A673 (cell line): ENCODE results near the gene PHETA1.

Source experiments
- EZH2 ChIP-seq: fragments of 200-600 bp; sonication (generic); IDR thresholded peaks from 2 replicates; pipeline ENCODE4 v1.6.1; 2017; ENCODE audit warnings: borderline replicate concordance, low read depth, mild to moderate bottlenecking, mixed read lengths, antibody characterized with exemption, low read length; ENCODE audit not compliant: poor library complexity, severe bottlenecking
- TF ChIP-seq, protein P1 (sequence below): fragments of 300-800, 200-600 bp; sonication (generic); conservative IDR thresholded peaks from 2 replicates; pipeline ENCODE4 v1.5.1; 2017; ENCODE audit warnings: low read depth, mild to moderate bottlenecking, antibody characterized with exemption, low read length, moderate library complexity, mixed read lengths

DNA sequence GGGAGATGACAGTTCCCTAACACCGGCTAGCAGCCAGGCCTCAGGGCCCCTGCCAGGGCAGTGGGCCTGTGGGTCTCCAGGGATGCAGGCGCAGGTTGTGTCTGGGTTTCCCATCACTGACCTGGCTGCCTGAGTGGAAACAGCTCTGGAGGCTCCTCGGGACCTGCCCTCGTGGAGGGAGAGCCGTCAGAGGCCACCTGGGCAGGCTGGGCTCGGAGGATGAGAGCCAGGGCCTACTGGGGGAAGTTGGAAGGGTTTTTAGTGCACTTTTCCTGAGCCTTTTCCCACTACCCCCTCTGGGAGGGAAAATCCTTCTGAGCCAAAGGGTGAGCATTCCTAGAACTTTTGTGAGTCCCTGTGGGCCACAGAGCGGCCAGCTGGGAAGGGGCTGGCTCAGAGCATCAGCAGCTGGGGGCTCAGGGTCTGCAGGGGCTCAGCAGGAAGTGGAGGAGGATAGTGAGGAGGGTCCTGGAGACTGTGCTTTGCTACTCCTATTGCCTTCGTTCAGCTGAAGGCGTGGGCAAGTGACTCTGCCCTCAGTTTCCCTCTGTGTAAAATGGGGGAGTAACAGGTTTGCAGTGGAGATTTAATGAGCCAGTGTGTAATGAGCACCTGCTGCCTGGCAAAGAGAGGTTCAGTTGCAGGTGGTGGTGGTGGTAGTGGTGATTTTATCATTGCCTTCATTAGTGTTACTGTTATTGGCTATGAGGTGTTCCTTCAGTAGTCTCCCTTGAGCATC is 38.7 kb upstream of the PHETA1 start:
- TF ChIP-seq, protein P1, sequence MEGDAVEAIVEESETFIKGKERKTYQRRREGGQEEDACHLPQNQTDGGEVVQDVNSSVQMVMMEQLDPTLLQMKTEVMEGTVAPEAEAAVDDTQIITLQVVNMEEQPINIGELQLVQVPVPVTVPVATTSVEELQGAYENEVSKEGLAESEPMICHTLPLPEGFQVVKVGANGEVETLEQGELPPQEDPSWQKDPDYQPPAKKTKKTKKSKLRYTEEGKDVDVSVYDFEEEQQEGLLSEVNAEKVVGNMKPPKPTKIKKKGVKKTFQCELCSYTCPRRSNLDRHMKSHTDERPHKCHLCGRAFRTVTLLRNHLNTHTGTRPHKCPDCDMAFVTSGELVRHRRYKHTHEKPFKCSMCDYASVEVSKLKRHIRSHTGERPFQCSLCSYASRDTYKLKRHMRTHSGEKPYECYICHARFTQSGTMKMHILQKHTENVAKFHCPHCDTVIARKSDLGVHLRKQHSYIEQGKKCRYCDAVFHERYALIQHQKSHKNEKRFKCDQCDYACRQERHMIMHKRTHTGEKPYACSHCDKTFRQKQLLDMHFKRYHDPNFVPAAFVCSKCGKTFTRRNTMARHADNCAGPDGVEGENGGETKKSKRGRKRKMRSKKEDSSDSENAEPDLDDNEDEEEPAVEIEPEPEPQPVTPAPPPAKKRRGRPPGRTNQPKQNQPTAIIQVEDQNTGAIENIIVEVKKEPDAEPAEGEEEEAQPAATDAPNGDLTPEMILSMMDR: no peak
- no peak for TF ChIP-seq EZH2
